Brain microvascular endothelial cell (primary cell): ENCODE results near the gene CBFA2T3.

Experiments
- DNase-seq: peaks from one replicate; pipeline ENCODE4 v3.0.0-alpha.2; 2020
- H3K27ac ChIP-seq: fragments of 250-450 bp; sonication (Bioruptor Pico); 2 replicates; pipeline ENCODE4 v1.5.1; 2020; ENCODE audit warnings: mild to moderate bottlenecking, moderate library complexity
- H3K27me3 ChIP-seq: fragments of 250-450 bp; sonication (Bioruptor Pico); replicated peaks from 2 replicates; pipeline ENCODE4 v1.5.1; 2020; ENCODE audit warnings: mild to moderate bottlenecking
- H3K36me3 ChIP-seq: fragments of 250-450 bp; sonication (Bioruptor Pico); replicated peaks from 2 replicates; pipeline ENCODE4 v1.5.1; 2020; ENCODE audit warnings: mild to moderate bottlenecking
- H3K4me3 ChIP-seq: 2 replicates; pipeline ENCODE4 v1.5.1; 2011; ENCODE audit warnings: low read depth, mild to moderate bottlenecking, control low read depth, low read length, moderate library complexity
- CTCF ChIP-seq: IDR thresholded peaks from 2 replicates; pipeline ENCODE4 v1.5.1; 2011; ENCODE audit warnings: low read depth, mild to moderate bottlenecking, moderate library complexity, low read length, control low read depth, inconsistent platforms; ENCODE audit errors: missing control alignments
- in situ Hi-C: cut with HindIII; loops from 2 replicates; pipeline ENCODE4 v1.10.0; 2017; ENCODE audit warnings: low sequenced_read_pairs, low pct_ligation_motif_present

The CBFA2T3 gene

DNA sequence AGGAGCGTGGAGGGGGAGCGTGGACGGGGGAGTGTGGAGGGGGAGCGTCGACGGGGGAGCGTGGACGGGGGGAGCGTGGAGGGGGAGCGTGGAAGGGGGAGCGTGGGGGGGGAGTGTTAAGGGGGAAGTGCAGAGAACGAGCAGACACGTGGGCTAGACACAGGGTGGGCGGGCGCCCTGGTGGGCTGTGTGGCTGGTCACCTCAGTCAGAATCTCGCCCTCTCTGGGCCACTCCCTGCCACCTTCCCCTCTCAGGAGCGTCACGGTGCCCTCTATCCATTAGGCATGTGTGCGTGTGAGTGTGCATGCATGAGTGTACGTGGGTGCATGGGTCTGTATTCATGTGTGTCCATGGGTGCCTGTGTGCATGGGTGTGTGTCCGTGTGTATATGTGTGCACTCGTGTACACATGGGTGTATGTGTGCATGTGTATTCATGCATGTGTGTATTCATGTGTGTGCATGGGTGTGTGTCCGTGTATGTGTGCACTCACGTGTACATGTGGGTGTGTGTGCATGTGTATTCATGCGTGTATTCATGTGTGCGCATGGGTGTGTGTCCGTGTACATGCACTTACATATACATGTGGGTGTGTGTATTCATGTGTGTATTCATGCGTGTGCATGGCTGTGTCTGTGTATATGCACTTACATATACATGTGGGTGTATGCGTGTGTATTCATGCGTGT lies 61.2 kb downstream of the CBFA2T3 start:
- Histone ChIP-seq H3K27ac (no peak overlapping the region), H3K4me3 (no peak overlapping the region), H3K27me3 (peaks cover 5% of the 10 kb centered on the region), H3K36me3 (no peaks in the 10 kb centered on the region)
- TF ChIP-seq CTCF = no peak
- DNase-seq = no peak
- in situ Hi-C loops = no loop called here

- in situ Hi-C loops = no loop called here
- Histone ChIP-seq H3K27ac (no peak overlapping the region), H3K27me3 (peaks cover 8% of the 10 kb centered on the region), H3K36me3 (no peaks in the 10 kb centered on the region), H3K4me3 (no peak overlapping the region)
- no peak for TF ChIP-seq CTCF
- DNase-seq = no peak
Measured at GRCh38 chr16:88914750-88915368, 62.1 kb downstream of the CBFA2T3 start.

DNA sequence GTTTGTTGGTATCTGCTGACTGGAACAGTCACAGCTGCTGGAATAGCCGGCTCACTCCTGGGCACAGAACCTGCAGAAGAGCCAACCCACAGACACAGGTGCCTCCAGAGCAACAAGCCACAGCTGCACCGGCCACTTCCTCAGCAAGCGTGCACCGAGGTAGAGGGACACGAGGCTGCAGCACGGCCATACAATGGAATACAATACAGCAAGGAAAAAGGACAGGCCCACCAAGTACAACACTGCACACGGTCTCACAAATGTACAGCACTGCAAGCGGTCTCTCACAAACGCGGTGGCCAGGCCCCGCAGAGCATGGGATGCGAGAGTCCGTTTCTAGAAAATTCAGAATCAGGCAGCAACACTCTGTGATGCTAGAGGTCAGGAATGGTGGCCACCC lies 63.1 kb downstream of the CBFA2T3 start:
- no peak overlapping the region for H3K27ac ChIP-seq
- peaks cover 12% of the 10 kb centered on the region for H3K27me3 ChIP-seq
- no peak overlapping the region for H3K4me3 ChIP-seq
- TF ChIP-seq CTCF = no peak
- no peaks in the 10 kb centered on the region for H3K36me3 ChIP-seq
- in situ Hi-C loops = no loop called here
- no peak for DNase-seq

- H3K4me3 ChIP-seq = no peak overlapping the region
- H3K27me3 ChIP-seq = peaks cover 12% of the 10 kb centered on the region
- no peaks in the 10 kb centered on the region for H3K36me3 ChIP-seq
- no peak for DNase-seq
- in situ Hi-C loops = no loop called here
- TF ChIP-seq CTCF = no peak
- no peak overlapping the region for H3K27ac ChIP-seq
Measured at GRCh38 chr16:88913001-88913612, 63.9 kb downstream of the CBFA2T3 start.

DNA sequence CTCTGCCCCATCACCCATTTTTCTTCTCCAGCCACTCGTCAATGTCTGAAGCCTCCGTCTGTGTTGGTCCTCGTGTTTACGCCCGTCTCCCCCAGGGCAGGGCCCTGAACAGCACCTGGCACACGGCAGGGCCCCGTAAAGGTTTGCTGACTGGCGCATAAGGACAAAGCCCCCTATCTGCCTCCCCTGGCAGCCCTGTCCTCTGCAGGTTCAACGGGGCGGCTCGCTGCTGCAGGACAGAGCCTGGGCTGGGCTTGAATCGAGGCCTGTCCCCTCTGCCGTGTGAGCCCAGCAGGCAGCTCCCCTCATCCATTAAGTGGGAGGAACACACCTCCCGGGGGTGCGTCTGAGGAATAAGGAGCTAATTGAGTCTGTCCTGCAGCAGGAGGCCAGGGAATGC lies 64.5 kb downstream of the CBFA2T3 start:
- Histone ChIP-seq H3K27ac (no peak overlapping the region), H3K36me3 (no peaks in the 10 kb centered on the region), H3K27me3 (peaks cover 12% of the 10 kb centered on the region), H3K4me3 (no peak overlapping the region)
- DNase-seq = no peak
- in situ Hi-C loops = no loop called here
- no peak for TF ChIP-seq CTCF
